HG03571 (cell line): ENCODE results near the gene GATAD2B.

ENCODE experiments used
- ATAC-seq: cut with Tn5 transposase; IDR thresholded peaks from one replicate; pipeline ENCODE4 v1.9.1; 2021; ENCODE audit not compliant: unreplicated experiment

Gene GATAD2B

GRCh38 chr1:153764310-153764709 is 158.5 kb downstream of the GATAD2B start:
- ATAC-seq: no peak

- no peak for ATAC-seq
Measured at GRCh38 chr1:153763365-153764225, 159.2 kb downstream of the GATAD2B start.

GRCh38 chr1:153760440-153760839 is 162.3 kb downstream of the GATAD2B start:
- ATAC-seq: no peak
